Activated CD4-positive, alpha-beta T cell treated with anti-CD3 and anti-CD28 coated beads, Interleukin-2, amount 50 U/mL, for 4 hours (primary cell): ENCODE results near the gene KRTAP12-3.
"Not testable (repeated sequence)": the region's sequence is repeated elsewhere in the genome, so short reads cannot be mapped to it uniquely, and the experiment has no call there.

Experiments
- DNase-seq, 2 experiments: peaks; one replicate each; pipeline ENCODE4 v3.0.0-alpha.2; 2020

KRTAP12-3 gene

DNA sequence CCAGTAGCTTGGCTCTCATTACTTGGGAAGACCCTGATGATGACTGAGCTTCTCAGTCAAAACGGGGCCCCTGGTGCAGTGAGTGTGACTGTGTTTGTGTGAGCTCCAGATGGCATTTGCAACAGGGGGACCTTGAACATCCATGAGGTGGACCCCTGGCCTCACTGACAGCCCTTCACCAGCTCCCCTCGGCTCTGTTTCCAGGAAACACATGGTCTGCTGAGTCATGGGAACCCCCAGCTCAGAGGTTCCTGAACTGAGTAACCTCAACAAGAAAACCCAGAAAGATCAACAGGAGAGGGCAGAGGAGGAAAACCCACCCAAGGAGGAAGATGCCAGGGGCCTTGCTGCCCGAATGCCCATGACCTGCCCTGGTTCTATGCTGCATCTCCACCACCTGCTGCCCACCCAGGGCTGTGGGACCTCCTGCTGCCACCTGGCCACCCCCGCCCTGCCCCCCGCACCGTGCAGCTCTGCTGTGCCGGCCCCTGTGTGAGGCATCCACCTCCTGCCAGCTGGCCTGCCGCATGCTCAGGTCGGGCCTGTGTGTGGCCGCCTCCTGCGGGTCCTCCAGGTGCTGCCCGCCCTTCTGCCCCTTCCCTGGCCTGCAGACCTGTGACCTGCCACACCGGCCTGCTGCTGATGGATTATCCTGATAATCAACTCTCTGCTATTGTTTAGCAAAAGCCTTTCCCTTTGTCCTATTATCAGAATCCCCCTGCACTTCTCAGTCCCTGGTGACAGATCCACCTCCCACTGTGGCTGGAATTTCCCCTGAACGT lies 28.5 kb downstream of the KRTAP12-3 start:
- DNase-seq: no peak

DNA sequence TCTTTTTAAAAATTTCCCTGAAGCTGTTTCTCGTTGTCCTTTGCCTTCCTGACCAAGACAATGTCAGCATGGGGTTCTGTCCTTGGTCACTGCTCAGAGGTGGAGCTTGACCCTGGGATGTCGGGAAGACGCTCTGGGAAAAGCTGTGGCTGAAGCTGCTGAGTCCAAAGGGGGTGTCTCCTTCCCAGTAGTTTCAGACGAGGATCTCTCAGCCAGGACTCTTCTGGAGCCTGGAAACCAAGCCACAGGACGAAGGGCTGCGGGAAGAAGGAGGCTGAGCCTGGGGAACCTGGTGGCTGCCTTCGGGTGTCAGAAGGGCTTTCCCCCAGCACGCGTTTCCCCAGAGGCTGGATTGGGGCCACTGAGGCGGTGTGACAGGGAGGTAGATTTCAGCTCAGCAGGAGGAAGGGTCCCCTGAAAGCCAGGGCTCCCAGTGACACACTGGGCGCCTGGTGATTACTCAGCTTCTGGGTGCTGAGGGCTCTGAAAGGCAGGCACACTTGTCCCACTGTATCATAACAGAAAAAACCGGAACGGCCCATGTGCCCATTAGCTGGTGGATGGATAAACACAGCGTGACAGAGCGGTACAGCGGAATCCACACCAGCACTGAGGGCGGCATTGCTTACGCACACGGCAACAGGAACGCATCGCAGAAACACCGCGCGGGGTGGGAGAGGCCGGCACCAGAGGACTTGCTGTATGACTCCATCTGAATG lies 29.3 kb downstream of the KRTAP12-3 start:
- no peak for DNase-seq

- no peak for DNase-seq
These were observed 29.9 kb downstream of the KRTAP12-3 start for GRCh38 chr21:44687671-44688070.

DNA sequence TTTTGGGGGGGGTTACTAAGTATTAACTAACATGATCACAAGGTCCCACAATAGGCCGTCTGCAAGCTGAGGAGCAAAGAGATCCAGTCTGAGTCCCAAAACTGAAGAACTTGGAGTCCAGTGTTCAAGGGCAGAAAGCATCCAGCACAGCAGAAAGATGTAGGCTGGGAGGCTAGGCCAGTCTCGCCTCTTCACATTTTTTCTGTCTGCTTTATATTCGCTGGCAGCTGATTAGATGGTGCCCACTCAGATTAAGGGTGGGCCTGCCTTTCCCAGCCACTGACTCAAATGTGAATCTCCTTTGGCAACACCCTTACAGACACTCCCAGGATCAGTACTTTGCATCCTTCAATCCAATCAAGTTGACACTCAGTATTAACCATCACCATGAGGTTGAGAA lies 32.0 kb downstream of the KRTAP12-3 start:
- not testable (repeated sequence) for DNase-seq

DNA sequence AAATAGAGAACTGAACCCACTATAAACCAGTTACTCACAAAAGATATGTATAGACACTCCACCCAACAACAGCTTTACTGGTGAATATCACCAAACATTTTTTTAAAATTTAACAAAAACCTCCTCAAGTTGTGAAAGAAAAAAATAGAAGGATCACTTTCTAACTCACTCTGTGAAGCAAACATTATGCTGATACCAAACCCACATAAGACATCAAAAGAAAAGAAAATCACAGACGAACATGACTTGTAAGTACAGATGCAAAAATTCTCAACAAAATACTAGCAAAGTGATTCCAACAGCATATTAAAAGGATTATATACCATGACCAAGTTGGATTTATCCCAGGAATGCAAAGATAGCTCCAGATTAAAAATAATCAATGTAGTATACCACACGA lies 34.0 kb downstream of the KRTAP12-3 start:
- DNase-seq: no peak

DNA sequence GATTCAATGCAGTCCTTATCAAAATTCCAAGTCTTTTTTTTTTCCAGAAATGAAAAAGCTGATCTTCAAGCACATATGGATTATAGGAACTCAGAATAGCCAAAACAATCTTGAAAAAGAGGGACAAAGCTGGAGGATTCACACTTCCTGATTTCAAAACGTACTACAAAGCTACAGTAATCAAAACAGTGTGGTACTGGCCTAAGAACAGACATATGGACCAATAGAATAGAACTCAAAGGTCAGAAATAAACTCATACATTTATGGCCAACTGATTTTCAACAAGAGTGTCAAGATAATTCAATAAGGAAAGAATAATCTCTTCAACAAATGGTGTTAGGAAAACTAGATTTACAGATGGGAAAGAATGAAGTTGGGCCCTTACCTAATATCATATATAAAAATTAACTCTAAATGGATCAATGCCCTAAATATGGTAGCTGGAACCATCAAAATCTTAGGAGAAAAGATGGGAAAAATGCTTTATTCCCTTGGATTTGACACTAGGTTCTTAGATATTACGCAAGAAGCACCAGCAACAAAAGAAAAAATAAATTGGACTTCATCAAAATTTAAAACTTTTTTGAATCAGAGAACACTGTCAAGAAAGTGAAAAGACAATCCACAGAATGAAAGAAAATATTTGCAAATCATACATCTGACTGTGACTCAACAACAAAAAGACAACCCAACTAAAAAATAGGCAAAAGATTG lies 35.2 kb downstream of the KRTAP12-3 start:
- no peak for DNase-seq

- no peak for DNase-seq
These were observed 37.0 kb downstream of the KRTAP12-3 start for GRCh38 chr21:44694776-44695175.

DNA sequence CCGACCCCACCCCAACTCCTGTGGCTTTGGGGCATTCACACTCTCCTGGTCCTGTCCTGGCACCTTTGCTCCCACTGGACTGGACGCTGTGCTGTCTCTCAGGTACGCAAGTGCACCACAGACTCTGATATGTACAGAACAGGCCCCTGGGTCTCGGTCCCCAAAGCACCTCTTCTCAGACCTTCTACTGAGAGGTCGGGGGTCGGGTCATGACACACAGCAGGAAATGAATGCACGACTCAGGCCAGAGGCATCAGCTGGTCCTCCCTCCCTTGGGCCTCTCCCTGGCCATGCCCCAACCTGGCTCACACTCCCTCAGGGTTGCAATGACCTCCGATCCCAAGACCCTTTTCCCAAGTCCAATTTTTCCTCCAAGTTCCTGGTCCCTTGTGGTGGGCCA lies 37.5 kb downstream of the KRTAP12-3 start:
- DNase-seq: no peak

GRCh38 chr21:44695641-44696040 lies 37.9 kb downstream of the KRTAP12-3 start:
- no peak for DNase-seq

DNA sequence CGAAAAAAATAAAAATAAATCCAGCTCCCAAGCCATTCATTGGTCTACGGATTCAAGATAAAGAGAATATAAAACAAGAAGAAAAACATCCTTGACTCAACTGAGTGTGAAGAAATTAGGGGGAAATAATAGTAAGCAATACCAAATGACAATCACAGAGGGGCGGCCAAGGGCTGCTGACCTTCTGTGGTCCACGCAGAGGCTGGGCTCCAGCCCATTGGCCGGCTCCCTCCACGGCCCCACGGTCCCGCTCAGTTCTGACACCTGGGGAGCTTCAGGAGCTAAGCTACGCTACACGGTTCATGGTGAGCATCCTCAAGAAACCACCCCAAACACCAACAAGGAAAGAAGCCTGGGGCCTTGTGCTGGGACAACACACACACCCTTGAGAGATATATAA lies 38.8 kb downstream of the KRTAP12-3 start:
- no peak for DNase-seq

DNA sequence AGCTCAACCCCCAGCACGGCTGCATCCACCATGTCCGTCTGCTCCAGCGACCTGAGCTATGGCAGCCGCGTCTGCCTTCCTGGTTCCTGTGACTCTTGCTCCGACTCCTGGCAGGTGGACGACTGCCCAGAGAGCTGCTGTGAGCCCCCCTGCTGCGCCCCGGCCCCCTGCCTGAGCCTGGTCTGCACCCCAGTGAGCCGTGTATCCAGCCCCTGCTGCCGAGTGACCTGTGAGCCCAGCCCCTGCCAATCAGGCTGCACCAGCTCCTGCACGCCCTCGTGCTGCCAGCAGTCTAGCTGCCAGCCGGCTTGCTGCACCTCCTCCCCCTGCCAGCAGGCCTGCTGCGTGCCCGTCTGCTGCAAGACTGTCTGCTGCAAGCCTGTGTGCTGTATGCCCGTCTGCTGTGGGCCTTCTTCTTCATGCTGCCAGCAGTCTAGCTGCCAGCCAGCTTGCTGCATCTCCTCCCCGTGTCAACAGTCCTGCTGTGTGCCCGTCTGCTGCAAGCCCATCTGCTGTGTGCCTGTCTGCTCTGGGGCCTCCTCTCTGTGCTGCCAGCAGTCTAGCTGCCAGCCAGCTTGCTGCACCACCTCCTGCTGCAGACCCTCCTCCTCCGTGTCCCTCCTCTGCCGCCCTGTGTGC lies 39.6 kb downstream of the KRTAP12-3 start, which contains the start of gene KRTAP10-12:
Gene KRTAP10-12 (plus strand): TSS at position 1 of the 639 bp plus-strand sequence. CDS start 30 bp downstream, at position 31.
- DNase-seq: not testable (repeated sequence)

DNA sequence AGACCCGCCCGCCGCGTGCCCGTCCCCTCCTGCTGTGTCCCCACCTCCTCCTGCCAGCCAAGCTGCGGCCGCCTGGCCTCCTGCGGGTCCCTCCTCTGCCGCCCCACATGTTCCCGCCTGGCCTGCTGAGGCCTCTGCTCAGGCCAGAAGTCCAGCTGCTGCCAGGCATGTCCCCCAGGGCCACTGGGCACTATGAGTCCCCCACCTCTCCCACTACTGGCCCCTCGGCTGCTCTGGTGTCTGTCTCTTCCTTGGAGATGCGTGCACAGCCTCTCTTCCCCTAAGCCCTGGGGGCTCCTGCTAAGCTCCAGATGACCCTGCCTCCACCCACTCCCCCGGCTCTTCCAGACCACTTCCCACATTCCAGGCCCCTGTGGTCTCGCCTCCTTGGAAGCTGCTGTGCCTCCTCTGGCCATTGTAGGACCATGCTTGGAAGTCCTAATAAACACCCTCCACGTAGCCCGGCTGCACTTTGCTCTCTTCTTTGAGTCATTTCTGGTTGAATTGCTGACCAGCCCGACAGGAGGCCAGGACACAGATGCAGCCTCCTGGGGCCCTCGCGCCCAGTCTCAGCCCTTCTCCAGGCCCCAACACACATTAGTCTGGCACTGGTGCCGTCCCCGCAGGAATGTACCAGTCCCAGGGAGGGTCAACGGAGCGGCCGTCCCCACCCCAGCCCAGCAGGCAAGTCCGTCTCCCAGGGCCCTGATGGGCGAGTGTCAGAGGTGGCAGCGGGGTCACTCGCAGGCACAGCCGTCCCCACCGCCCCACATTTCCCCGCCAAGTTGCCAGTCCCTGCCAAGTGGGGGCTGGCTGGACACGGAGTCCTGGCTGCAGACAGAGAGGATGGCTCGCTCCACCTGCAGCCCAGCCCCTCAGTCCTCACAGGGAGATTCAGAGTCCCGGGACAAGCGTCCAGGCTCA lies 40.3 kb downstream of the KRTAP12-3 start:
- no peak for DNase-seq

DNA sequence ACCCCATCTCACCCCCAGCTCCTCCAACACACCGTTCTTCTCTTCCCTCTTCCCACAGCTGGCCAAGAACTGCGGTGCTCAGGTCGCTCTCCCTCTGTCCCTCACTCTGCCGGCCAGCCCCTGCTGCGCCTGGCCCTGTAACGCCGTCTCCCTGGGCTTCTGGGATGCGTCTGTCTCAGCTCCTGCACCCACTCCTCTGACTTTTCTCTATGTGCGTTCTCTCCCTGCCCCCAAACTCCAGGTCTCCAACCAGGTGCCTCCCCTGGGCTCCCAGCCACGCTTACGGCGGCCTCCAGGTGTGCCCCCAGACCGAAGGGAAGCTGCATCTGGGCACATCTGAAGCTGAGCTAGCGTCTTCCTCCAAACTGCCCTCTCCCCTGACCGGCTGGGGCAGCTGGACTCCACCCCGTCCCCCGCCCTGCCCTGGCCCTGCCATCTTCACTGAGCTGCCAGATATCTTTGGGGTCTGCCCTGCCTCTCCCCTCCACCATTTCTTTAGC lies 41.8 kb downstream of the KRTAP12-3 start:
- DNase-seq: no peak

- no peak for DNase-seq
These were observed 42.6 kb downstream of the KRTAP12-3 start for GRCh38 chr21:44700101-44701022.

GRCh38 chr21:44701023-44701400 lies 43.3 kb downstream of the KRTAP12-3 start:
- DNase-seq: no peak

GRCh38 chr21:44701541-44701940 lies 43.8 kb downstream of the KRTAP12-3 start:
- DNase-seq: no peak

DNA sequence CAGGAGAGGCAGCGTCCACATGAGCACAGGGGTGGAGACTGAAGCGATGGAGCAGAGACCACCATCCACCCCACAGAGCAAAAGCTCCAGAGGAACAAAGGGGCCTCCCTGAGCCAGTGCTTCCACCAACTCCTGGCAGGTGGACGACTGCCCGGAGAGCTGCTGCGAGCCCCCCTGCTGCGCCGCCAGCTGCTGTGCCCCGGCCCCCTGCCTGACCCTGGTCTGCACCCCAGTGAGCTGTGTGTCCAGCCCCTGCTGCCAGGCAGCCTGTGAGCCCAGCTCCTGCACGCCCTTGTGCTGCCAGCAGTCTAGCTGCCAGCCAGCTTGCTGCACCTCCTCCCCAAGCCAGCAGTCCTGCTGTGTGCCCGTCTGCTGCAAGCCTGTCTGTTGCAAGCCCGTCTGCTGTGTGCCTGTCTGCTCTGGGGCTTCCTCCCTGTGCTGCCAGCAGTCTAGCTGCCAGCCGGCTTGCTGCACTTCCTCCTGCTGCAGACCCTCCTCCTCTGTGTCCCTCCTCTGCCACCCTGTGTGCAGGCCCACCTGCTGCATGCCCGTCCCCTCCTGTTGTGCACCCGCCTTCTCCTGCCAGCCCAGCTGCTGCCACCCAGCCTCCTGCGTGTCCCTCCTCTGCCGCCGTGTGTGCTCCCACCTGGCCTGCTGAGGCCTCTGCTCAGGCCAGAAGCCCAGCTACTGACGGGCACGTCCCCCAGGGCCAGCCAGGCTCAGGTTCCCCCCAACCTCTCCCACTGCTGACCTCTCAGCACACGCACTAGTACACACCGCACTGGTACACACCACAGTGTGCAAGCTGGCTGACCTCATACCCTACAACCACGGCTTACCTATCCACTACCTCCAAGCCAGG lies 44.6 kb downstream of the KRTAP12-3 start:
- no peak for DNase-seq

- DNase-seq: no peak
These were observed 45.4 kb downstream of the KRTAP12-3 start for GRCh38 chr21:44702973-44703730.
